Kidney glomerular epithelial cell (primary cell): Measurements from ENCODE around the gene BRIP1.
"Not testable (repeated sequence)": the region's sequence is repeated elsewhere in the genome, so short reads cannot be mapped to it uniquely, and the experiment has no call there.

Experiments
- DNase-seq: peaks from one replicate; lab custom pipeline; 2025; lab: John Stamatoyannopoulos, UW

The BRIP1 gene

DNA sequence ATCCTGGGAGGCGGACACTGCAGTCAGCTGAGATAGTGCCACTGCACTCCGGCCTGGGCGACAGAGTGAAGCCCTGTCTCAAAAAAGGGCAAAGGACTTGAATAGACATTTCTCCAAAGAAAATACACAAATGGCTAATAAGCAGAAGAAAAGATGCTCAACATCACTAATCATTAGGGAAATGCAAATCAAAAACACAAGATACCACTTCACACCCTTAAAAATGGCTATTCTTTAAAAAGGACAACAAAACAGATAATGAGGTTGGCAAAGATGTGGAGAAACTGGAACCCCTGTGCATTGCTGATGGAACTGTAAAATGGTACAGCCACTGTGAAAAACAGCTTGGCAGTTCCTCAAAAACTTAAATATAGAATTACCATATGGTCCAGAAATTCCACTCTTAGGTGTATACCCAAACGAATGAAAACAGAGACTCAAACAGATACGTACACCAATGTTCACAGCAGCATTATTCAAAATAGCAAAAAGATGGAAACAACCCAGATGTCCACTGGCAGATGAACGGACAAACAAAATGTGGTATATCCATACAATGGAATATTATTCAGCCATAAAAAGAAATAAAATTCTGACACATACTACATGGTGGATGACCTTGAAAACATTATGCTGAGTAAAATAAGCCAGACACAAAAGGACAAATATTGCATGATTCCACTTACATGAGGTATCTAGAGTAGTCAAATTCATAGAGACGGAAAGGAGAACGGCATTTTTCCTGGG, 35.5 kb downstream of the BRIP1 start:
- DNase-seq = no peak

DNA sequence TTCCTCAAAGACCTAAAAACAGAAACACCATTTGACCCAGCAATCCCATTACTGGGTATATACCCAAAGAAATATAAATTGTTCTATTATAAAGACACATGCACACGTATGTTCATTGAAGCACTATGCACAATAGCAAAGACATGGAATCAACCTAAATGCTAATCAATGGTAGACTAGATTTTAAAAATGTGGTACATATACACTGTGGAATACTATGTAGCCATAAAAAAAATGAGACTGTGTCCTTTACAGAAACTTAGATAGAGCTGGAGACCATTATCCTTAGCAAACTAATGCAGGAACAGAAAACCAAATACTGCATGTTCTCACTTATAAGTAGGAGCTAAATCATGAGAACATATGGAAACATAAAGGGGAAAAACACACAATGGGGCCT, 36.5 kb downstream of the BRIP1 start:
- not testable (repeated sequence) for DNase-seq

DNA sequence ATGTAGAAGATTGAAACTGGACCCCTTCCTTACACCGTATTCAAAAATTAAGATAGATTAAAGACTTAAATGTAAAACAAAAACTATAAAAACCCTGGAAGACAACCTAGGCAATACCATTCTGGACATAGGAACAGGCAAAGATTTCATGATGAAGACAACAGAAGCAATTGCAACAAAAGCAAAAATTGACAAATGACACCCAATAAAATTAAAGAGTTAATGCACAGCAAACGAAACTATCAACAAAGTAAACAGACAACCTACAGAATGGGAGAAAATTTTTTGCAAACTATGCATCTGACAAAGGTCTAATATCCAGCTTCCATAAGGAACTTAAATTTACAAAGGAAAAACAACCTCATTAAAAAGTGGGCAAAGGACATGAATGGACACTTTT, 37.1 kb downstream of the BRIP1 start:
- DNase-seq = not testable (repeated sequence)

DNA sequence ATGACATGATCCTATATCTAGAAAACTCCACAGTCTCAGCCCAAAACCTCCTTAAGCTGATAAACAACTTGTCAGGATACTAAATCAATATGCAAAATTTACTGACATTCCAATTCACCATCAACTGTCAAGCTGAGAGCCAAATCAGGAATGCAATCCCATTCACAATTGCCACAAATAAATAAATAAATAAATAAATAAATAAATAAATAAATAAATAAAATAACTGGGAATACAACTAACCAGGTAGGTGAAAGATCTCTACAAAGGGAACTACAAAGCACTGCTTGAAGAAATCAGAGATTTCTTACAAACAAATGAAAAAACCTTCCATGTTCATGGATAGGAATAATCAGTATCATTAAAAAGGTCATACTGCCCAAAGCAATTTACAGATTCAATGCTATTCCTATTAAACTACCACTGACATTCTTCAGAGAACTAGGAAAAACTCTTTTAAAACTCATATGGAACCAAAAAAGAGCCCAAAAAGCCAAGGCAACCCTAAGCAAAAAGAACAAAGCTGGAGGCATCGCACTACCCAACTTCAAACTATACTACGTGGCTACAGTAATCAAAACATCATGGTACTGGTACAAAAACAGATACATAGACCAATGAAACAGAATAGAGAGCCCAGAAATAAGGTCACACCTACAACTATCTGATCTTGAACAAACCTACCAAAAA, 37.7 kb downstream of the BRIP1 start:
- no peak for DNase-seq

DNA sequence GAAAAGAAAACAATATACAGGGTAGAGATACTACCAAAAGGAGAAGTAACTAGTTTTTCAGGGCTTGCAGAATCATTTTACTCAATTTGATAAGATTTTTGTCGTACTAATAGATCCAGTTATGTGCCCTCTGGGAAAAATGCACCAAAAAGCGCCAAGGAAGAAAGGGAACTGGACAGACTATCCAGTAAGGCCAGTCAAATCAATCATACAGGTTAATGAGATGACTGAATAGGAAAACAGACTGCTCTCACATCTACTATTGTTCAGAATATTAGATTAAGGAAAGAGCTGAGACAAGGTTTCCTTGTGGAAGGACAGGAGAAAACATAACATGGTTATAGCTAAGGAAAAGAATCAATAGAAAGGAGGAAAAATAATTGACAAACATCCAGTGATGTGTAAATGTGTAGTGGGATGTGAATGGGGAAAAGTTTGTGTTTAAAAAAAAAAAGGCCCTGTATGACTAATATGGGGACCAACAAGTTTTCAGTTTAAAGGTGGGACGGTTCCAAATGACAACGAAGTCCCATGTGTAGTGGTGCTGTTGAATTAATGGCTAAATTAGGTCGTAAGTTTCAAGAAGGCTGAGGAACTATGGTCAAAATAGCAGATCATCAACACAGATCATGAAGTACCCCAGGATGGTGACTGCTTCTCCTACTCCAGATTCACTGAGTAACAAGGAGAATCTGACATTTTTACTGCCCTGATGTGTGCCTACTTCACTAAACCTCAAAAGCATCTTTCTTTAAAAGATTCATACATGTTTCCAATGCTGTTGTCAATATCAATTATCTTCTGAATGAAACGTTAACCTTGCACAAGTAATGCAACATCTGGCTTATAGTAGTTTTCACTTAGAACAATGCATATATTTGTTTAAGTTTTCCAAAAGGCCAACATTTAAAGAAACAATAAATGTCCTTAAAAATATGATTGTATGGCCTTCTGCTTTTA, 40.7 kb downstream of the BRIP1 start:
- no peak for DNase-seq

DNA sequence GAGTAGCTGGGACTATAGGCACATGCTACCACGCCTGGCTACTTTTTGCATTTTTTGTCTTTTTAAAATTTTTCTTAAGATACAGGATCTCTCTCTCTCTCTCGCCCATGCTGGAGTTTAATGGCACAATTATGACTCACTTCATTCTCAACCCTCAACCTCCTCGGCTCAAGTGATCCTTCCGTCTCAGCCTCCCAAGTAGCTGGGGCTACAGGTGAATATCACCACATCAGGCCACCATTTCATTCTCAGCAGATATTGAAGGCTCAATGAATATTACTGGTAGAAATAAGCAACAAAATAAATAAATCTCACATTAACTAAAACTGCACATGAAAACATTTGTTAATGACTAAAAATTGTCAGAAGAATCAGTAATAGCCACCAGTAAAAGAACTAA, 41.7 kb downstream of the BRIP1 start:
- no peak for DNase-seq

DNA sequence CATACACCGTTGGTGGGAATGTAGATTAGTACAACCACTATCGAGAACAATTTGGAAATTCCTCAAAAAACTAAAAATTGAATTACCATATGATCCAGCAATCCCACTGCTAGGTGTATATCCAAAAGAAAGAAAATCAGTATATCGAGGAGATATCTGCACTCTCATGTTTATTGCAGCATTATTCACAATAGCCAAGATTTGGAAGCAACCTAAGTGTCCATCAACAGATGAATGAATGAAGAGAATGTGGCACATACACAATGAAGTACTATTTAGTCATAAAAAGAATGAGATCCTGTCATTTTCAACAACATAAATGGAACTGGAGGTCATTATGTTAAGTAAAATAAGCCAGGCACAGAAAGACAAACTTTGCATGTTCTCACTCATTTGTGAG, 44.1 kb downstream of the BRIP1 start:
- DNase-seq = not testable (repeated sequence)

DNA sequence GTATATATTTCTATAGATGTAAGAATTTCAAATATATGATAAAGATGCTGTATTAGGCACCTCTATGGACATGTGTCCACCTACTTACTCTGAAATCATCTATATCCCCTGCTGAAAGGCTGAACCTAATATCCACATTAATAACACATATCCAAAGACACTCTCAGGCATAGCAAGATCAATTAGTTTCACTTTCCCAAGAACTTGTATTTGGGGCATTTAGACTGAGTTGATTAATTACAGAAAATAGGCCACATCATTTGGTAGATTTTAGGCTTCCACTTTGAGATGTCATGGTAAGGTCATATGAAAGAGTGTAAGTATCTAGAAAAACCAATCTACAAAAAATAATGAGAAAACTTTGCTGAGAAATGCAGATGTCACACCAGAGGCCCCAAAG, 45.1 kb downstream of the BRIP1 start:
- no peak for DNase-seq

DNA sequence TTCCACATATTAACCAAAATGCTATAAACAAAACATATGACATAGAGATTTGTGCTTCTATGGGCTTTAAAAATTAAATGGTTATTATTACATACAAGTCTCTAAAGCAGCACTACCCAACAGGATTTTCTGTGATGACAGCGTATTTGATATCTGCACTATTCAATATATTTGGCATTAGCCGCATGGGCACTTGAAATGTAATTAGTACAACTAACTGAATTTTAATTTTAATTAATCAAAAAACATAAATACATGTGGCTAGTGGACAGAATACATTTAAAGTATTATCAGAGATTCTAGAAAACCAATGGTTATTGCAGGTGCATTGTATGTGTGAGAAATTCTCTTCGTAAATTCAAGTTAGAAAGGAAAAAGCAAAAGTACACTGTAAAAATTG, 45.9 kb downstream of the BRIP1 start:
- no peak for DNase-seq

DNA sequence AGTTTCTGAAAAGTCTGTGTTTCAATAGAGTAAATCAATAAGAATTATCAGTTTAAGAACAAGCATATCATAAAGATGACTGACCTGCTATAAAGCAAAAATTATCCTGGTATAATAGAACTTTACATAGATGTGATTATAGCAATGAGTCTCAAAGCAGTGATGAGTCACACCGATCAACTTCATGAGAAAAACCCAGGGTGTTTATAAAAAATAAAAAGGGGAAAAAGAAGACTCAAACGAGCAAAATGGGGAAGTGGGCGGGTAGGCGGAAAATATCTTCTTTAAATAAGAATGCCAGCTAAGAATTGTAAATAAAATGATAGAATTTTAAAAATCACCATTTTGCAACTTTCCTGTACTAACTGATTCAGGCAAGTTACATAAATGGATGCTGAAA, 46.8 kb downstream of the BRIP1 start:
- no peak for DNase-seq

DNA sequence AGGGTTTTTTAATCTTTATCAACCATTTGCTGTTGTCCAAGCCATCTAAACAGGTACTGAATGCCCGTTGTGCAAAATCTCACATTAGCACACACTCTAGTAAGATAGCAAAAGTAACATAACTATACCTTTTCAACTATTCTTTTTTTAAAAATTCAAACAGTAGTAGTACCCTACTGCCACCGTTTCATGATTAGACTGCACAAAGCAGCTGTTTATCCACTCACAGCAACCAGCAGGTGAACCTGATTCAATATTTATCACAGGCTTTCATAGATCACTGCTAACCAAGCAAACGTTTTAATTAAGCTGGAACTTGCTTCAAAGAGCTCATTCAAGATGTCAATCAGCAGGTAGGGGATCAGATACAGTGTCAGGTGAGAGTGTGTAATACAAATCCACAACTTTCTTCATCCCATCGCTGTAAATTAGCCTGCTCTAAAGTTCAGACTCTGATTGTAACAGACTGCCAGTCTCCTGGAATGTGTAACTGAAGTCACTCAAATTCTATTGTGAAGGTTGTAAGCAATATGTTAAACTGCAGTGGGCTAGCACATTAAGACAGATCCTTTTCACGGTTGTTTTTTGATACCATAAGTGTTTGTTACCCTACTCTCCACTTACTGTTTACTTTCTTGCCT, 47.3 kb downstream of the BRIP1 start:
- peak; percentile 19 for DNase-seq

DNA sequence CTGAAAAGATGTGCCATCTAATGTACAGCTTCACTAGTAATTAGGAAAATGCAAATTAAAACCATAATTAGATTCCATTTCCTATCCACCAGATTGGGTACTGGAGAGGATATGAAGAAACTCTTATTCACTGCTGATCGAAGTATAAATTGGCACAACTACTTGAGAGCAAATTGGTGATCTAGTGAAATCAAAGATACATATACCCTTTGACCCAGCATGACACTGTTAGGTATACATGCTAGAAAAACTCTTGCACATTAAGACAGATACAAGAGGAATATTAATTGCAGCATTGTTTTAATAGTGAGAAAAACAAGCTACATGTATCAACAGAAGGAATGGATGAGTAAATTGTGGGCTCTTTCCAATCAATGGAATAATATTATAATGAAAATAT, 48.8 kb downstream of the BRIP1 start:
- DNase-seq = no peak

DNA sequence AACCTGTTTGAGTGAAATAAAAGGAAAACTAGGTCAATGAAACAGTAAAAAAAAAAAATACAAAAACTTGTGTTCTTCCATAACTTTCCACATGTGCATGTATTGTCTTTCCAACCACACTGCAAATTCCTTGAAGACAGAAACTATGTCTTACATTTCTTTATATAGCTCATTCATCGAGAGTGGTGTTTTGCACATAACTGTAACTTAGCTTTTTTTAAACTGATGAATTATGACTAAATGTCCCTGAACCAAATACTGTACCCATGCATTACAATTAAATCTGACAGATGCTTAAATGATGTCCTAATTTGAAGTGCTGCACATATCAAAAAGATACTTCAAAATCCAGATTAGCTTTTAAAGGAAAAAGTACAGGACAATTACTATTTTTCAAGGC, 50.1 kb downstream of the BRIP1 start:
- no peak for DNase-seq

DNA sequence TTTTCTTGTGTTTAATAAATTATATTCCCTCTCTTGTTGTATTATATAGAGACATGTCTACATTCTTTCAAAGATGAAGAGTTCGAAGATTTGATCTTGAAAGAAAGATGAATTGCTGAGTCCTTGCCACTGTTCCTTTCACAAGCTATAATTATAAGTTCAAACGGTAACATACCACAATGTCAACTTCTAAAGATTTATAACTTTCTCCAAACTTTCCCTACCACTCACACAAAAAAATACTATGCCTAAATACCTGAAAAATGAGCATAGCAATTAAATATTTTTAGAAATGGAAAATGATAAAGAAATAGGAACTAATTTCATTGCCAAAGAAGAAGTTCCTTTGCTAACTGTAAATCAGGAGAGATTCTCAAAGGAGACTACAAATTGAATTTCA, 50.6 kb downstream of the BRIP1 start:
- DNase-seq = no peak

DNA sequence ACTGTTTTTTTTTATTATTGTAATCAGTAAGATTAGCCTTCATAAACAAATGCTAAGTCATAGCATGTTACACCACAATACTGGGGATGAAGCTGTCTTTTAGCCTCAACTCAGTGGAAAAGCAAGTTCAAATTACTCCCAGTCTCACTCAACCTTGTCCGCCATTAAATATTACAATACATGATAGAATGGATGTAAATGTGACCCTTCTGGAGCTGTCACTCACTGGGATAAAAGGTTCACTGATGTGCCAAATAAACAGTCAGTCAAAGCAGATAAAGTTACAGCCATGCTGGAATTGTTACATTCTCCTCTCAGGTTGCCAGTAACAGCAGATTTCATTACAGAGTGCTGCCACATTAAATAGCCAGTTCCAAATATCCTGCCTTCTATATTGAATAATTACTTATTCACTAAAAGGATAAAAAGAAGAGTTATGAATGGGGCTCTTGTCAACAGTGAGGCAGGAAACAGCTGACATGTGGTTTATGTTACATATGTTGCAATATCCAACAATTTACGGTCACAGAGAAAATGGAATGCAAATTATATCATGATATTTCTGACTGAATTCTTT, 53.4 kb downstream of the BRIP1 start:
- DNase-seq = no peak

DNA sequence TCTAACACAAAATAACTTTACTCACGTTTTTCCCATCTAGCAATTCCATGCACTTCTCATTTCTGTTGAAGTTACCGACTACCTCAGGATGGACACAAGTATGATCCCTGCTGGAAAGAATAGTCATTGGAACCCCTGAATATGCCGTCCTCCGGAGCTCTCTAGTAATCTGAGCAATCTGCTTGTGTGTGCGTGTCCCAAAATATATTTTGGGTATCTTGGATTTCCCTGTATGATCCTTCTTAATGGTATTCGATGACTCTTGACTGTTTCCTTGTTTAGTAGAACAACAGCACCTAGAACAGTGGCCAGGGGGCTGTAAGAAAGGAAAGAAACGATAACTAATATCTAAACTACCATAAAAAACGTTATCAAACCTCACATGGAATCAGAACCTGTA, 54.9 kb downstream of the BRIP1 start:
- no peak for DNase-seq

DNA sequence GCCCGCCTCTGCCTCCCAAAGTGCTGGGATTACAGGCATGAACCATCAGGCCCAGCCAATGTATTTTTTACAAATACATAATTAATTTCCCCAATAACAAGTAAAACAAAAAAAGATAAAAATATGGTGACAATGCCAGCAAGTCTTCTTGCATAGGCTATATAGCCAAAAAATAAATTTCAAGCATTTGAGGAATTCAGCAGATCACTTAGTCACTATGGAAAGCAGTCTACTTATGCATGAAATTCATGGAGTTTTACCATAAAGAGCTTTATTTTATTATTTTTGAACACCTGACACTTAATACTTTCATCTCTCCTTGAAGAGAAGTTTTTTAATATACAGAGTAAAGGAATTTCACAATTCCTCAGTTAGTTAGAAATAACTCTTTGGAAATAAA, 56.4 kb downstream of the BRIP1 start:
- no peak for DNase-seq

DNA sequence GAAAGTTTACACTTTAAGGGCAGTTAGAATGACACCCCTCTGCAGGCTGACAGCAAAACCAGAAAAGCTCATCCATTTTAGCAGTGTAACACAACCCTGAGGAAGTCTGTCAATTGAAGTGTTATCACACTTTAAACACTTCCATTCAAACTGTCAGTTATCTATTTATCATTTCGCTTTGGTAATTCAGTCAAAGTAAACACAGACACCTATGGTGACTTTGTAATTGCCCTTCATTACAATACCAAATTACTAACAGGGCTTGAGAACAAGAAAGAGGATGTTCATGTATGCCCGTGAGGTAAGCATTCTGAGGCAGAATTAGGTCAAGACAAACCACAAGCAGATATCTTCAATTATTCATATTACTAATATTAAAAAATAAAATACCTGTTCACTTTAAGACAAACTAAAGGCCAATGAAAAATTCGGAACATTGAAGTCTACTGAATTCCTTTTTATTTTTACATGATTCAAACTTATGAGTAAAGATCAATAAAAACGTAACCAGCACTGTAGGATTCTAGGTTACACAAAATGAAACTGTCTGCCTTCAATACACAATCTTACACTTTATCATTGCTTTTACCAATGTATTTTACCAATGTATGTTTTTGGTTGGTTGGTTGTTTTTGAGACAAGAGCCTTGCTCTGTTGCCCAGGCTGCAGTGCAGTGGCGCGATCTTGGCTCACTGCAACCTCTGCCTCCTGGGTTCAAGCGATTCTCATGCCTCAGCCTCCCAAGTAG, 57.1 kb downstream of the BRIP1 start:
- no peak for DNase-seq

DNA sequence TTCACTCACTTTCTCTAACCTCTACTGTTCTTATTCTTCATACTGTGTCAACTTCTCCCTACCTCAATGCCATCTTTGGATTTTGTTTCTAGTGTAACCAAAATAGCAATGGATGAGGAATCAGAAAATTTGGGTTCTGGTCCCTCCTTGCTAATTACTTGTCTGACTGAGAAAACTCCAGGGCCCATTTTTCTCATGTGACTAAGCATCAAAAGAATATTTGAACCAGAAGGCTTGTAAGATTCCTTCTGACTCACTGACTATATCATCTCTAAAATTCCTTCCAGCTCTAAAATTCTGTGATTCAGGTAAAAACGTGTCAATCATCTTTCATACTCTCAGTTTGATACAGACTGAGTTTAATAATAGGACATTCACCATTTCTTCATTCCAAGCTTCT, 57.9 kb downstream of the BRIP1 start:
- DNase-seq = peak; percentile 19

DNA sequence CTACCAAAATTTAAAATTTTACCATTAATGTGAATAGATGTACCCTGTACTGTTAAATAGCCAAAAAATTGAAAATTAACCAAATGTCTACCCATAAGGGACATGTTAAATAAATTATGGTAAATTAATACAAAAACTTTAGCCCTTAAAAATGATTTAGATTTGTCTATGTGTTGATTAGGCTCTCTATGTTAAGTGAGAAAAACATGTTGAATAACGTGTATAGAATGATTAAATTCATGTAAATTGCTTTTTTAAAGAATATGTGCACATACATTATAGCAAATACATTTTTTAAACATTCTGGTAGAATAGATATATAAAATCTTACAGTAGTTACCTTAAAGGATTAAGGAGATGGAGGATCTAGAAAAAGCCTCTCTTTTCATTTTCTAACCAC, 59.5 kb downstream of the BRIP1 start:
- DNase-seq = no peak

DNA sequence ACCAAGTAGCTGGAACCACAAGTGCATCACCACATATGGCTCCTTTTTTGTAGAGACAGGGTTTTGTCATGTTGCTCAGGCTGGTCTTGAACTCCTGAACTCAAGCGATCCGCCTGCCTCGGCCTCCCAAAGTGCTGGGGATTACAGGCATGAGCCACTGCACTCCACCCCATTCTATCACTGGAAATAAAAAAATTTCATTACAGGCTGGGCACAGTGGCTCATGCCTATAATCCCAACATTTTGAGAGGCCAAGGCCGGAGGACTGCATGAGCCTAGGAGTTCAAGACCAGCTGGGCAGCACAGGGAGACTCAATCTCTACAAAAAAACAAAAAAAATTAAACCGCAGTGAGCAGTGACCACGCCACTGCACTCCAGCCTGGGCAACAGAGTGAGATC, 60.1 kb downstream of the BRIP1 start:
- DNase-seq = no peak
